K562 (cell line): ENCODE measurements around the gene TYROBP. TPM values are rescaled to one million over a fixed set of nuclear protein-coding genes. Genes with fewer than 3 reads are reported as not detected.

Experiments used
- ATAC-seq: fragments of 200-7000 bp; cut with Tn5 transposase; 3 replicates; pipeline ENCODE4 v1.9.1; 2020; ENCODE audit warnings: moderate library complexity
- BruUV-seq: library from RNA; stranded (reverse); fragments of 400-500 nt; replicated peaks from 2 replicates; lab custom pipeline; 2021; lab: Mats Ljungman, UMichigan
- CTCF ChIA-PET: fragments of 300-600 bp; formaldehyde crosslinking; extraction: SDS; loops from one replicate; lab custom pipeline; 2021; ENCODE audit warnings: low intra/inter-chr PET ratio; lab: Yijun Ruan, JAX
- POLR2A ChIA-PET: fragments of 300-600, 350-650 bp; sonication (Branson Sonifier 250); formaldehyde crosslinking; extraction: SDS; loops from one replicate; lab custom pipeline; 2021; ENCODE audit warnings: antibody characterized with exemption, inconsistent platforms; lab: Yijun Ruan, JAX
- DNase-seq, 4 experiments: peaks; one replicate each; pipeline versions ENCODE4 v3.0.0 to v3.0.0-alpha.2; 2011 to 2018; ENCODE audit warnings: low spot score in 3 of 4, mixed read lengths in 3 of 4; ENCODE audit errors: extremely low read depth in 1 of 4
- FAIRE-seq: peaks from 2 replicates; lab custom pipeline; 2011; peaks lifted over from hg19 to GRCh38; lab: Jason Lieb, UNC
- H2AFZ ChIP-seq: 2 replicates; pipeline ENCODE4 v1.6.0; 2011; ENCODE audit warnings: low read depth, low read length, control low read depth, inconsistent platforms
- H3K27ac ChIP-seq: fragments of 200-600 bp; 3 replicates; pipeline ENCODE4 v1.8.0; 2011; ENCODE audit warnings: low read depth, mild to moderate bottlenecking, control low read depth, inconsistent platforms, low read length, moderate library complexity, mixed read lengths; ENCODE audit errors: extremely low read depth
- H3K27me3 ChIP-seq, 2 experiments: fragments of 300-600 bp in 1 of 2; 2 replicates in 1 of 2; 3 replicates in 1 of 2; pipeline versions ENCODE4 v1.6.0 to v1.8.0; 2011; ENCODE audit warnings: inconsistent platforms in 2 of 2, low read length in 2 of 2, mild to moderate bottlenecking in 1 of 2, mixed read lengths in 1 of 2, moderate library complexity in 1 of 2; ENCODE audit not compliant: control insufficient read depth in 2 of 2, insufficient read depth in 2 of 2
- H3K36me3 ChIP-seq: fragments of 300-600 bp; 3 replicates; pipeline ENCODE4 v1.8.0; 2011; ENCODE audit warnings: mild to moderate bottlenecking, low read length, inconsistent platforms; ENCODE audit not compliant: control insufficient read depth, insufficient read depth
- H3K4me1 ChIP-seq, 2 experiments: fragments of 200-600 bp in 1 of 2; replicated peaks in 1 of 2; 2 replicates in 1 of 2; 3 replicates in 1 of 2; pipeline versions ENCODE4 v1.5.1 to v1.8.0; 2011; ENCODE audit warnings: inconsistent platforms in 2 of 2, low read length in 2 of 2, mild to moderate bottlenecking in 1 of 2, mixed read lengths in 1 of 2, moderate library complexity in 1 of 2; ENCODE audit not compliant: control insufficient read depth in 2 of 2, insufficient read depth in 2 of 2
- H3K4me2 ChIP-seq: 2 replicates; pipeline ENCODE4 v1.6.1; 2011; ENCODE audit warnings: low read length, control low read depth, inconsistent platforms, mixed read lengths; ENCODE audit not compliant: insufficient read depth
- H3K4me3 ChIP-seq: fragments of 200-600 bp; sonication (generic), shearing (Covaris generic); 2 replicates; pipeline ENCODE4 v1.5.1; 2016; ENCODE audit warnings: control low read depth, inconsistent platforms
- H3K79me2 ChIP-seq: fragments of 200-600 bp; 3 replicates; pipeline ENCODE4 v1.8.0; 2011; ENCODE audit warnings: low read length, inconsistent platforms; ENCODE audit not compliant: control insufficient read depth, insufficient read depth
- H3K9ac ChIP-seq, 2 experiments: 2 replicates each; pipeline versions ENCODE4 v1.6.0 to v1.6.1; 2011; ENCODE audit warnings: low read depth in 2 of 2, low read length in 2 of 2, control low read depth in 1 of 2, inconsistent platforms in 1 of 2, mild to moderate bottlenecking in 1 of 2, mixed read lengths in 1 of 2; ENCODE audit not compliant: insufficient read depth in 1 of 2
- H3K9me1 ChIP-seq: one replicate; pipeline ENCODE4 v1.6.0; 2011; ENCODE audit warnings: inconsistent platforms, mild to moderate bottlenecking, low read length, moderate library complexity; ENCODE audit not compliant: control insufficient read depth, insufficient read depth
- H3K9me3 ChIP-seq: replicated peaks from 2 replicates; pipeline ENCODE4 v1.5.1; 2011; ENCODE audit warnings: low read depth, low read length, inconsistent platforms; ENCODE audit not compliant: control insufficient read depth, insufficient read depth
- H4K20me1 ChIP-seq: replicated peaks from 2 replicates; pipeline ENCODE4 v1.6.1; 2011; ENCODE audit warnings: low read length, inconsistent platforms, mixed read lengths; ENCODE audit not compliant: control insufficient read depth, insufficient read depth
- ESRRA ChIP-seq: fragments of 450-650 bp; IDR thresholded peaks from 2 replicates; pipeline ENCODE4 v1.6.1; 2014; ENCODE audit warnings: low read depth, mild to moderate bottlenecking, moderate library complexity, borderline replicate concordance
- KDM1A ChIP-seq, 2 experiments: fragments of 450-650 bp; IDR thresholded peaks; 2 replicates each; pipeline ENCODE4 v1.6.1; 2016; ENCODE audit warnings: mild to moderate bottlenecking in 2 of 2
- KLF16 ChIP-seq: IDR thresholded peaks from 2 replicates; pipeline ENCODE4 v1.6.1; 2016; ENCODE audit warnings: antibody characterized with exemption
- NR2C1 ChIP-seq, 2 experiments: fragments of 450-650 bp; IDR thresholded peaks; 2 replicates each; pipeline ENCODE4 v1.6.1; 2017; ENCODE audit warnings: mild to moderate bottlenecking in 2 of 2, antibody characterized with exemption in 1 of 2, inconsistent platforms in 1 of 2, missing compliant biosample characterization in 1 of 2, missing genetic modification characterization in 1 of 2
- NR2C2 ChIP-seq, 2 experiments: fragments of 200-800 bp in 1 of 2; sonication (Bioruptor generic) in 1 of 2; sonication (generic) in 1 of 2; formaldehyde crosslinking in 1 of 2; IDR thresholded peaks; 2 replicates each; pipeline versions ENCODE4 v1.6.1 to v1.8.0; 2016 to 2022; ENCODE audit warnings: mild to moderate bottlenecking in 1 of 2, missing compliant biosample characterization in 1 of 2, missing genetic modification characterization in 1 of 2, missing genetic modification reagents in 1 of 2
- POLR2G ChIP-seq: fragments of 200-400 bp; formaldehyde crosslinking; IDR thresholded peaks from 2 replicates; pipeline ENCODE4 v1.6.1; 2017; ENCODE audit warnings: low read depth, mild to moderate bottlenecking, antibody characterized with exemption, low read length, moderate library complexity
- RBFOX2 ChIP-seq: fragments of 200-400 bp; formaldehyde crosslinking; IDR thresholded peaks from 2 replicates; pipeline ENCODE4 v1.6.1; 2017; ENCODE audit warnings: low read depth, mild to moderate bottlenecking, low read length, moderate library complexity
- TRIM24 ChIP-seq, 2 experiments: fragments of 450-650 bp; IDR thresholded peaks; 2 replicates each; pipeline ENCODE4 v1.6.1; 2016
- ZBTB7A ChIP-seq: IDR thresholded peaks from 2 replicates; pipeline ENCODE4 v1.6.1; 2011; ENCODE audit warnings: low read depth, mild to moderate bottlenecking, low read length, moderate library complexity, borderline replicate concordance; ENCODE audit not compliant: control insufficient read depth
- WGBS: fragments of 100-300 bp; shearing (Covaris generic); methylation state at CpG from one replicate; pipeline ENCODE4 v1.1.6; 2016; ENCODE audit warnings: low coverage, mixed read lengths; ENCODE audit not compliant: insufficient coverage; ENCODE audit errors: missing lambda C conversion rate; 5-methylcytosine and 5-hydroxymethylcytosine counted together
- in situ Hi-C: fragments of 300-500 bp; cut with MboI; formaldehyde crosslinking; loops from 4 replicates; pipeline ENCODE4 v1.15.0; 2018; ENCODE audit warnings: inconsistent platforms, mixed read lengths
- intact Hi-C: fragments of 100-400 bp; cut with micrococcal nuclease; formaldehyde crosslinking; loops from 2 replicates; pipeline ENCODE4 v1.14.2; 2022
- polyA plus RNA-seq, 8 experiments: library from polyadenylated mRNA; depleted of rRNA in 4 of 8; stranded (reverse) in 5 of 8; unstranded in 3 of 8; fragments of >200 nt; fragmentation: Nextera tagmentation in 2 of 8; fragmentation: Illumina TruSeq in 1 of 8; extraction: Ambion mirVana in 2 of 8; extraction: Trizol in 1 of 8; gene quantifications; 2 replicates each; pipeline versions ENCODE4 v1.2.1 to v1.2.3, GENCODE V29; 2011 to 2014; ENCODE audit warnings: inconsistent platforms in 1 of 8, missing spikeins in 1 of 8
- total RNA-seq, 7 experiments: library from RNA; depleted of rRNA in 6 of 7; stranded (reverse); fragments of >200 nt in 6 of 7; fragmentation: Illumina TruSeq in 2 of 7; extraction: Trizol in 2 of 7; gene quantifications; 2 replicates each; pipeline versions ENCODE4 v1.2.1 to v1.2.3, GENCODE V29; 2011 to 2021; ENCODE audit warnings: low replicate concordance in 1 of 7
- TF ChIP-seq, protein P1 (sequence below): sonication (generic); formaldehyde crosslinking; IDR thresholded peaks from 2 replicates; pipeline ENCODE4 v1.9.0; 2022; ENCODE audit warnings: mild to moderate bottlenecking, missing genetic modification reagents
- TF ChIP-seq, protein P2 (sequence below), 3 experiments: IDR thresholded peaks in 2 of 3; conservative IDR thresholded peaks in 1 of 3; 2 replicates each; pipeline ENCODE4 v1.5.1; 2011 to 2012; ENCODE audit warnings: low read length in 3 of 3, mild to moderate bottlenecking in 3 of 3, control low read depth in 2 of 3, improper control_type of control experiment in 1 of 3, inconsistent platforms in 1 of 3, low read depth in 1 of 3, mixed read lengths in 1 of 3, moderate library complexity in 1 of 3; ENCODE audit not compliant: insufficient read depth in 2 of 3
- TF ChIP-seq, protein P3 (sequence below), 3 experiments: fragments of 200-800 bp in 1 of 3; fragments of 250-450 bp in 1 of 3; fragments of 450-650 bp in 1 of 3; sonication (Bioruptor Pico) in 1 of 3; sonication (Bioruptor generic) in 1 of 3; formaldehyde crosslinking in 1 of 3; IDR thresholded peaks; 2 replicates each; pipeline versions ENCODE4 v1.6.1 to v1.8.0; 2016 to 2022; ENCODE audit warnings: mild to moderate bottlenecking in 2 of 3, missing genetic modification characterization in 2 of 3, missing compliant biosample characterization in 1 of 3, moderate library complexity in 1 of 3

Gene TYROBP
- total and polyA plus RNA-seq, 9 of the 15 experiments (the other 6 are each of a cell fraction or from before 2014, with no cell fraction given) = 0.72 to 8.2 (median 2.4) TPM

DNA sequence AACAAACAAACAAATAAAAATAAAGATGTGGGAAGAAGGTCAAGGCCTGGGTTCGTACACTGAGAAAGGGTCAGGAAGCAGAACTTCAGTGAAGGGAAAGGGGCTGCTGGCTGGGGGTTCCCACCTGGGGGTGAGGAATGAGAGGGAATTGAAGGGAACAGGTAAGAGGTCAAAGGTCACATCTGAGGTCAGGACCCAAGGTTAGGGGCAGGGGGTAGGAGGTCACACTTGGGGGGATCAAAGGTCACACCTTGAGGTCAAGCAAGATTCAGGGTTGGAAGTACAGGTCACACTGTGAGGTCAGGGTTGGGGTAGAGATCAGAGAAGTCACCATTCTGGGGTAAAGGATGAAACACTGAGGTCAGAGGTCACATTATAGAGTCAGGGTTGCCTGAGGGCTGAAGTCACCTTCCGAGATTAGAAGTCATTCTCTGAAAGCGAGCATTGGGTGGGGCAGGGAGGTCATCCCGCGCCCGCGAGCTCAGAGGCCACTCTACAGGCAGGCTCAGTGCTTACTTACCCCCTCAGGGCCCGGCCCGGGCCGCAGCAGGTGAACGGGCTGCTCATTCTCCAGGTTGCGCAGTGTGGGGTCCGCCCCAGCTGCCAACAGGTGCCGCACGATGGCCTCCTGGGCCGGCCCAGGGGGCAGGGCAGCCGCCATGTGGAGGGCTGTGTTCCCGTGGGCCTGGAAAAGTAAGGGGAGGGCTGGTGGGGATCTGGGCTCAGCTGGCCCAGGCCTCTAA is 18.6 kb downstream of the TYROBP start:
- Histone ChIP-seq H3K79me2 (no peaks in the 10 kb centered on the region), H3K9me1 (no peaks in the 10 kb centered on the region), H3K4me1 (peaks cover 0 to 5% of the 10 kb centered on the region in 2 experiments; a peak in 1 of 5 replicates), H3K9me3 (no peaks in the 10 kb centered on the region), H2AFZ (no peak overlapping the region), H3K4me3 (no peak overlapping the region), H3K27me3 (no peaks in the 10 kb centered on the region), H3K27ac (no peak overlapping the region), H3K4me2 (no peak overlapping the region), H4K20me1 (no peaks in the 10 kb centered on the region), H3K9ac (no peak overlapping the region), H3K36me3 (peaks cover 38% of the 10 kb centered on the region; the same call in 2 of the 3 replicates)
- ChIA-PET POLR2A (no interaction called here), CTCF (no interaction called here)
- no peak for ATAC-seq
- TF ChIP-seq, protein P1, sequence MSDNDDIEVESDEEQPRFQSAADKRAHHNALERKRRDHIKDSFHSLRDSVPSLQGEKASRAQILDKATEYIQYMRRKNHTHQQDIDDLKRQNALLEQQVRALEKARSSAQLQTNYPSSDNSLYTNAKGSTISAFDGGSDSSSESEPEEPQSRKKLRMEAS (CRISPR knock-in tag) = peak; percentile 20; the same call in 1 of the 2 replicates
- TF ChIP-seq TRIM24 (IDR thresholded peaks at IDR 0.05) = no peak
- peak; percentile 85; the same call in 1 of the 2 replicates for TF ChIP-seq NR2C2 (CRISPR knock-in tag; IDR thresholded peaks at IDR 0.05)
- TF ChIP-seq NR2C2 (tag; IDR thresholded peaks at IDR 0.05) = peak; percentile 84
- TF ChIP-seq ZBTB7A = peak; percentile 39; the same call in 1 of the 2 replicates
- TF ChIP-seq, protein P2, sequence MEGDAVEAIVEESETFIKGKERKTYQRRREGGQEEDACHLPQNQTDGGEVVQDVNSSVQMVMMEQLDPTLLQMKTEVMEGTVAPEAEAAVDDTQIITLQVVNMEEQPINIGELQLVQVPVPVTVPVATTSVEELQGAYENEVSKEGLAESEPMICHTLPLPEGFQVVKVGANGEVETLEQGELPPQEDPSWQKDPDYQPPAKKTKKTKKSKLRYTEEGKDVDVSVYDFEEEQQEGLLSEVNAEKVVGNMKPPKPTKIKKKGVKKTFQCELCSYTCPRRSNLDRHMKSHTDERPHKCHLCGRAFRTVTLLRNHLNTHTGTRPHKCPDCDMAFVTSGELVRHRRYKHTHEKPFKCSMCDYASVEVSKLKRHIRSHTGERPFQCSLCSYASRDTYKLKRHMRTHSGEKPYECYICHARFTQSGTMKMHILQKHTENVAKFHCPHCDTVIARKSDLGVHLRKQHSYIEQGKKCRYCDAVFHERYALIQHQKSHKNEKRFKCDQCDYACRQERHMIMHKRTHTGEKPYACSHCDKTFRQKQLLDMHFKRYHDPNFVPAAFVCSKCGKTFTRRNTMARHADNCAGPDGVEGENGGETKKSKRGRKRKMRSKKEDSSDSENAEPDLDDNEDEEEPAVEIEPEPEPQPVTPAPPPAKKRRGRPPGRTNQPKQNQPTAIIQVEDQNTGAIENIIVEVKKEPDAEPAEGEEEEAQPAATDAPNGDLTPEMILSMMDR (IDR thresholded peaks at IDR 0.05 in 2 of 3, conservative IDR thresholded peaks at IDR 0.05 in 1 of 3; ENCODE audit: insufficient read depth in 2 of 3, low read depth in 1 of 3, low read length in 3 of 3) = no peak
- TF ChIP-seq, protein P3, sequence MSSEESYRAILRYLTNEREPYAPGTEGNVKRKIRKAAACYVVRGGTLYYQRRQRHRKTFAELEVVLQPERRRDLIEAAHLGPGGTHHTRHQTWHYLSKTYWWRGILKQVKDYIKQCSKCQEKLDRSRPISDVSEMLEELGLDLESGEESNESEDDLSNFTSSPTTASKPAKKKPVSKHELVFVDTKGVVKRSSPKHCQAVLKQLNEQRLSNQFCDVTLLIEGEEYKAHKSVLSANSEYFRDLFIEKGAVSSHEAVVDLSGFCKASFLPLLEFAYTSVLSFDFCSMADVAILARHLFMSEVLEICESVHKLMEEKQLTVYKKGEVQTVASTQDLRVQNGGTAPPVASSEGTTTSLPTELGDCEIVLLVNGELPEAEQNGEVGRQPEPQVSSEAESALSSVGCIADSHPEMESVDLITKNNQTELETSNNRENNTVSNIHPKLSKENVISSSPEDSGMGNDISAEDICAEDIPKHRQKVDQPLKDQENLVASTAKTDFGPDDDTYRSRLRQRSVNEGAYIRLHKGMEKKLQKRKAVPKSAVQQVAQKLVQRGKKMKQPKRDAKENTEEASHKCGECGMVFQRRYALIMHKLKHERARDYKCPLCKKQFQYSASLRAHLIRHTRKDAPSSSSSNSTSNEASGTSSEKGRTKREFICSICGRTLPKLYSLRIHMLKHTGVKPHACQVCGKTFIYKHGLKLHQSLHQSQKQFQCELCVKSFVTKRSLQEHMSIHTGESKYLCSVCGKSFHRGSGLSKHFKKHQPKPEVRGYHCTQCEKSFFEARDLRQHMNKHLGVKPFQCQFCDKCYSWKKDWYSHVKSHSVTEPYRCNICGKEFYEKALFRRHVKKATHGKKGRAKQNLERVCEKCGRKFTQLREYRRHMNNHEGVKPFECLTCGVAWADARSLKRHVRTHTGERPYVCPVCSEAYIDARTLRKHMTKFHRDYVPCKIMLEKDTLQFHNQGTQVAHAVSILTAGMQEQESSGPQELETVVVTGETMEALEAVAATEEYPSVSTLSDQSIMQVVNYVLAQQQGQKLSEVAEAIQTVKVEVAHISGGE (CRISPR knock-in tag; IDR thresholded peaks at IDR 0.05) = no peak
- TF ChIP-seq RBFOX2 = 0 out of 2 replicates have a peak, but pooled peaks have one; percentile 15
- peak; percentile 65; the same call in 1 of the 2 replicates for TF ChIP-seq ESRRA
- TF ChIP-seq NR2C1 (IDR thresholded peaks at IDR 0.05) = peak; percentile 93
- TF ChIP-seq NR2C1 (tag; IDR thresholded peaks at IDR 0.05) = peak; percentile 92
- TF ChIP-seq POLR2G = peak; percentile 47
- TF ChIP-seq KLF16 = no peak
- 0 out of 4 replicates have a peak, but pooled peaks of 1 of the 2 experiments have one; percentile 13 for TF ChIP-seq KDM1A (IDR thresholded peaks at IDR 0.05)
- BruUV-seq = no TSS peak
- 93% methylated on average over 16 of the region's 18 CpGs for WGBS
- in situ Hi-C loops = loop anchor here (5.0 kb wide), 1 partner anchor 43 kb away; no protein-coding TSS in a partner anchor
- intact Hi-C loops = no loop called here
- DNase-seq = no peak
- no peak for FAIRE-seq
